GM12892 (cell line): ENCODE results near the gene ME3.
"Not testable (repeated sequence)": the region's sequence is repeated elsewhere in the genome, so short reads cannot be mapped to it uniquely, and the experiment has no call there.

Source experiments
- POLR2A ChIP-seq: IDR thresholded peaks from 2 replicates; pipeline ENCODE4 v1.6.1; 2011; ENCODE audit warnings: low read depth, low read length, control low read depth
- TAF1 ChIP-seq: IDR thresholded peaks from 2 replicates; pipeline ENCODE4 v1.6.1; 2011; ENCODE audit warnings: low read depth, mild to moderate bottlenecking, control low read depth, low read length, borderline replicate concordance

- TF ChIP-seq POLR2A, TAF1: not testable (repeated sequence)
These were observed 248.9 kb downstream of the ME3 start for GRCh38 chr11:86423488-86423887.
